GM19397 (cell line): ENCODE results near the gene ACTL6A.
A peak's percentile ranks its signal among the peaks of the same experiment; 100 is the strongest.
"Not testable (repeated sequence)": the region's sequence is repeated elsewhere in the genome, so short reads cannot be mapped to it uniquely, and the experiment has no call there.

Source experiments
- ATAC-seq: cut with Tn5 transposase; IDR thresholded peaks from one replicate; pipeline ENCODE4 v1.9.1; 2021; ENCODE audit warnings: mild to moderate bottlenecking, moderate library complexity; ENCODE audit not compliant: unreplicated experiment

The ACTL6A gene

GRCh38 chr3:179562591-179563270 is at the start of gene ACTL6A:
TSS of gene ACTL6A (plus strand) at chr3:179562926. CDS start at chr3:179563093, 167 bp downstream.
- ATAC-seq, result peak; percentile 96

DNA sequence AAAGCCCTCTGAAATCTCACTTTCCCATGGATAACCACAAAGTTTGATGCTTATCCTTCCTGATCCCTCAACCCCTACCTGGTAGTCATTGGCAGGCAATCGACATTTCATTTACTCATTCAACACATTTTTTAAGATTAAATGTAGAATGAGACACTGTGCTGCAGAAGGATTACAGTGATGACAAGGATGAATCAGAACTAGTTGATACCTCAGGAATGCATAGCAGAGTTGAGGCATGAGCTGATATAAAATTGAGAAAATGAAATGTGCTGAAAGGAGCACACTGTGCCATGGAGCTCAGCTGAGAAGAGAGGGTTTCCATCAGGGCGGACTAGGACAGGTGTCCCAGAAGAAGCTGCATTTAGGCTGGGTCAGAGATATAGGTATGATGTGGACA is 48.9 kb upstream of the ACTL6A start:
- ATAC-seq, result no peak

DNA sequence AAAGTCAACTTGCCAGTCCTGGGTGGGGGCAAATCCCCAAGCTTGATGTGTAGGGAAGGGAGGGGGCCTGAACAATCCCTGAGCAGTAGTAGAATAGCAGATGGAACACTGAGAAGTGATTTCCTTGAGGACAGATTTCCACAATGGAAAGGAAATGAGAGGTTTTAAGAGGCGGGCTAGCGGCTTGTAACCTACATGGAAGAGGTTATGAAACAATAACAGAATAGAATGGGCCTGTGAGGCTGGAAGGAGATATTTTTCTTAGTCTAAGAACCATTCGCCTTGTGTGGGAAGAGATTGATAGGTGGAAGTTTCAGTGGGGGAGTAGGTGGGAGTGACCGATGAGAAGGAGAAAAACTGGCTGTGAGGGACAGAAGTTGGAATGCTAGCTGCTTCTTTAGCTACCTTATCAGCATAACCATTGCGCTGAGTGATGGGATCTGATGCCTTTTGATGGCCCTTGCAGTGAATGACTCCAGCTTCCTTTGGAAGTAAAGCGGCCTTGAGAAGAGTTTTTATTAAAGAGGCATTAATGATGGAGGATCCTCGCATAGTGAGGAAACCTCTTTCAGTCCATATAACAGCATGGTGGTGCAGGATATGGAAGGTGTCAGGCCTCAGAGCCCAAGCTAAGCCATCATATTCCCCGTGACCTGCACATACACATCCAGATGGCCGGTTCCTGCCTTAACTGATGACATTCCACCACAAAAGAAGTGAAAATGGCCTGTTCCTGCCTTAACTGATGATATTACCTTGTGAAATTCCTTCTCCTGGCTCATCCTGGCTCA is 46.1 kb upstream of the ACTL6A start:
- ATAC-seq, result not testable (repeated sequence)

DNA sequence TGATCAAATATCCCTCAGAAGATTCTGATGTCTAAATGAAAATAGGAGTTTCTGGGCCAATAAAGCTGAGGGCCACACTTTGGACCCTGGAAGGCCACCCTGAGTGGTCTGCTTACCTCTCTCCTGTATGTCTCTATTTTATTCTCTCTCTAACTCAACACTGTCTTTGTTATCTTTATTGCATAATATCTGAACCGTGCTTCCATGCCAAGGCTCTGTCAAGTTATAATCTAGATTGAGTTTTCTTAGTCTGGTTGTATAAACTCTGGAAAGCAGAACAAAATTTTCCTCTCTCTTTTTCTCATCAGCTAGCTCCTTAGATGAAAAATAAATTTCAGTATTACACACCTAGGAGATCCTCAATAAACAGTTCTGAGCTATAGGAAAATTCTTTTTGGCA is 36.2 kb upstream of the ACTL6A start:
- no peak for ATAC-seq

- ATAC-seq, result no peak
Observed at GRCh38 chr3:179526989-179527391, 35.7 kb upstream of the ACTL6A start.

DNA sequence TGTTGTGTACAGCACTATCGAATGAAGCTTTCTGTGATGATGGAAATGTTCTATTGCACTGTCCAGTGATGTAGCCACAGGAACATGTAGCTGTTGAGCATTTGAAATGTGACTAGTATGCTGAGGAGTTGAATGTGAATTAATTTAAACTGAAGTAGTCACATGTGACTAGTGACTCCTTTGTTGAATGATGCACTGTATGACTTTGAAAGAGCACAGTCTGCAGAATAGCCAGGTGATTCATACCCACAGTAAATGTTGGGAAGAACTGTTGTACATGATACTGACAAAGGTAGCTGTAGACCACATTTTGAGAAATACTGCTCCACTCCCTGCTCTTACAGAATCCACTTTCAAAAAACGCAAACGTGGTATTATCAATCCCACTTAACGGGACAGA is 34.0 kb upstream of the ACTL6A start:
- no peak for ATAC-seq

GRCh38 chr3:179531576-179531975 is 31.1 kb upstream of the ACTL6A start:
- no peak for ATAC-seq

DNA sequence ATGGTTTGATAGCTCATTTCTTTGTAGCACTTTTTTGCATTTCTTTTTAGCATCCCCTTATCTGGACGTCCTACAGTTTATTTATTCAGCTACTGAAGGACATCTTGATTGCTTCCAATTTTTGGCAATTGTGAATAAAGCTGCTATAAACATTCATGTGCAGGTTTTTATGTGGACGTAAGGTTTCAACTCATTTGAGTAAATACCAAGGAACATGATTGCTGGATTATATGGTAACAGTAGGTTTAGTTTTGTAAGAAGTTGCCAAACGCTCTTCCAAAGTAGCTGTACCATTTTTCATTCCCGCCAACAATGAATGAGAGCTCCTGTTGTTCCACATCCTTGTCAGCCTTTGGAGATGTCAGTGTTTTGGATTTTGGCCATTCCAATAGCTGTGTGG is 29.5 kb upstream of the ACTL6A start:
- ATAC-seq, result no peak

DNA sequence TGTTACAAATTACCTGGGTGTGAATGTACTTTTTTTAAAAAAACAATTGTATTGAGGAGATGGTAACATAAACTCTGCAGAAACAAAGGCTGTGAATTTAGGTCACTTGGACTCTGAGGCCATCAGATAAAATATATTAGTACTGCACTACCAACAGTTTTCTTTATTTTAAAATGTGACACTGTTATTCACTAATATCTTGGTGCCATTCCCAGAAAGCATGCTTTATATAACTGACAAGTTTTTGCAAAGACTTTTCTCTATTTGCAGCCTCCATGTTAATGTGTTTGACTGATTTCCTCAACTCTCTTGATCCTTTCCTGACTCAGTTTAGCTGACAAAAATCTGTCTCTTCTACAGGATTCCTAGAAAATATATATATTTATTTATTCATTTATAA is 26.5 kb upstream of the ACTL6A start:
- no peak for ATAC-seq

- no peak for ATAC-seq
Observed at GRCh38 chr3:179541094-179541493, 21.6 kb upstream of the ACTL6A start.

DNA sequence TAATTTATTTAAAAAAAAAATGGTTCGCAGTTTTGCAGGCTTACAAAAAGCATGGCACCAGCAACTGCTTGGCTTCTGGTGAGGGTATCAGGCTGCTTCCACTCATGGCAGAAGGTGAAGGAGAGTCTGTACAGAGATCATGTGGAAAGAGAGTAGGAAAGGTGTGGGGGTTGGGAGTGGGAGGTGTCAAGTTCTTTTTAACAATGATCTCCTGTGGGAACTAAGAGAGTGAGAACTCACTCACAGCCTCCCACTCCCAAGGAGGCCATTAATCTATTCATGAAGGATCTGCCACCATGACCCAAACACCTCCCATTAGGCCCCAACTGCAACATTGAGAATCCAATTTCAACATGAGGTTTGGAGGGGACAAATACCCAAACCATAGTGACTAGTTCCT is 21.1 kb upstream of the ACTL6A start:
- no peak for ATAC-seq

DNA sequence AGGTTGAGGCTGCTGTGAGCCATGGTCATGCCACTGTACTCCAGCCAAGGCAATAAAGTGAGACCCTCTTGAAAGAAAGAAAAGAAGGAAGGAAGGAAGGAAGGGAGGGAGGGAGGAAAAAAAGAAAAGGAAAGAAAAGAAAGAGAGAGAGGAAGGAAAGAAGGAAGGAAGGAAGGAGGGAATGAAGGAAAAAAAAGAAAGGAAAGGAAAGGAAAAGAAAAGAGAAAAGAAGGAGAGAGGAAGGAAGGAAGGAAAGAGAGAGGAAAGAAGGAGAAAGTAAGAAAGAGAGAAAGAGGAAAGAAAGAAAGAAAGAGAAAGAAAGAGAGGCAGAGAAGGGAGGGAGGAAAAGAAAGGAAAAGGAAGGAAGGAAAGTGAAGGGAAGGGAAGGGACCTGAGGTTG is 20.4 kb upstream of the ACTL6A start:
- ATAC-seq, result no peak

- no peak for ATAC-seq
Observed at GRCh38 chr3:179544981-179545645, 17.6 kb upstream of the ACTL6A start.

GRCh38 chr3:179546814-179547241 is 15.9 kb upstream of the ACTL6A start:
- ATAC-seq, result no peak

DNA sequence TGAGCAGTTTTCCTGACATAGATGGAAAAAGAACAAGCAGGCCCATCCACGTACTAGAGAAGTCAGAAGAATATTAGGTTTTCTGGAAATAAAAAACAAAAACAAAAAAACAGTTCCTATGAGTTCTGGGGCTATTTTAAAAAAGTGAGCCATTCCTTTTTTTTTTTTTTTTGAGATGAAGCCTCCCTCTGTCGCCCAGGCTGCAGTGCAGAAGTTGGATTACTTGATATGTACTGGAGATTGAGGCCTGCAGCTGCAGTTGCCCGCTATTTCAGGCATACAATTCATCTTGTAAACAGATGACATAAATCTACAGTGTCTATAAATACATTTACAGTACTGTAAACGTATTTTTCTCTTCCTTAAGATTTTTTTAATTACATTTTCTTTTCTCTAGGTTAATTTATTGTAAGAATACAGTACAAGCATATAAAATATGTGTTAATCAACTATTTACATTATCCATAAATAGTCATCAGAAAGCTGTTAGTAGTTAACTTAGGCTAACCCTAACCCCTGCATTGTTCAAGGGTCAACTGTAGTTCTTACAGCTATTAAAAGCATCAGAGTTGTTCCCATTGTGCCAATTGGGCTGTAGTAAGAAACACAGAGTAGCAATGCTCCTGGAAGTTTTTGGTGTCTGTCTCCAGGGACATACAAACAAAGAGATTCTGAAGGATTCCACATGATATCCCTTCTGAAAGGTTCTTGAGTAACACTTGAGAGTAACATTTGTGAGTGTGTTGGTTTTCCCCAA is 11.2 kb upstream of the ACTL6A start:
- ATAC-seq, result no peak

- no peak for ATAC-seq
Observed at GRCh38 chr3:179558742-179559364, 3.9 kb upstream of the ACTL6A start.

GRCh38 chr3:179560791-179561190 is 1.9 kb upstream of the ACTL6A start:
- ATAC-seq, result no peak

DNA sequence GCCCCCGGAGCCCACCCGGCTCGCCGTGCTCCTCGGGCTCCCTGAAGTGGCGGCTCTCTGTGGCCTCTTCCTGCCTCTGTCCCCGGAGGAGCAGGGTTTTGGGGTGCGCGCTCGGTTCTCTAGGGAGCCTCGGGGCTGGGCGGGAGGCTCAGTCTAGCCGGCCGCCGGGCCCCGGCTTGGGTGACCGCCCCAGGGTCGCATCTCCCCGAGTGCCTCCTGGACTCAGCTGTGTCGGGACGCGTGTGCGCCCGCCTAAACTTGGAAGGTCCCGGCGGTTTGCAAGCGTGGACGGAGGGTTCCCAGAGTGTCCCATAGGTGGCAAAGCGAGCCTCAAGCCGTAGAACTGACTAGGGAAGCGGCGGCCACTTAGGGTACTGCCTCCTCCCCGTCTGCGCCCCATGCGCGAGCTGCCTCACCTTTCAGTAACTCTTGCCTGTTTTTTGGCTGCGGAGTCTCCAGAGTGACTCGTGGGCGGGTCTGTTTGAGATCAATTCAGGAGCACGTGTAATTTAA is 601 bp downstream of the ACTL6A start:
- peak; percentile 43 for ATAC-seq

DNA sequence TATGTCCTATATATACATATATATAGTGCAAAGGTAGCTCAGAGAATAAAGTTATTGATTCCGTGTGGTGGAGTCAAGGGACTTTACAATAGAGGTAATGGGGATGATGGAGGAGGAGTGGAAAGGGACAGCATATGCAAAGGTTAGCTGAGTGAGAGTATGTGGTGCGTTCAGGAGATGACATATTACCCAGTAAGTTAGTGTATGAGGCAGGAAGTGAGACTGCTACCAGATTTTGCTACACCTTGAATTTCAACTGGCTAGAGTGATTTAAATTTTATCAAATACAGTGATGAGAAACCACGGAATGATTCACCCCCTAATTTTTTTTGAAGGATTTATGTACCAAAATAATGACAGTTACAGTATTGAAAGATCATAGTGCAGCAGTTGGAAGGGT is 2.8 kb downstream of the ACTL6A start:
- ATAC-seq, result no peak

DNA sequence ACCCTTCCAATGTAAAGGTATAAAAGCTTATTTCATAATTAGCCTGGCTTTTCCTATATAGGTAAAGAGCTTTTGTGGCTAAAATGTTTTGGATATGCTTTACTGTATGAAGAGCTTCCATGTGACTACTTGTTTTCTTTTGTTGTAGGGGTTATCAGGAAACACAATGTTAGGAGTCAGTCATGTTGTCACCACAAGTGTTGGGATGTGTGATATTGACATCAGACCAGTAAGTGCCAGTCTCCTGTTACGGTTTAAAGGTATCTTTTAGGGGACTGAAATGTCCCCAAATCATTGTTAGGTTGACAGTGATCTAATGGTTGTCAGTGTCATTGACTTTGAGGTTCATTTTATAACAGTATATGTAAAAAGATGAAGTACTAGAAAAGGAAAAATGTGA is 18.3 kb downstream of the ACTL6A start:
- no peak for ATAC-seq
